Calu3 (cell line): Measurements from ENCODE around the gene TFRC. TPM values are rescaled to one million over a fixed set of nuclear protein-coding genes. Genes with fewer than 3 reads are reported as not detected.
"Not testable (repeated sequence)": the region's sequence is repeated elsewhere in the genome, so short reads cannot be mapped to it uniquely, and the experiment has no call there.

ENCODE experiments used
- BruUV-seq: library from RNA; stranded (reverse); fragments of 400-500 nt; replicated peaks from 2 replicates; lab custom pipeline; 2021; lab: Mats Ljungman, UMichigan
- CTCF ChIA-PET: fragments of 300-600 bp; sonication (Branson Sonifier 250); formaldehyde crosslinking; loops from one replicate; lab custom pipeline; 2022; ENCODE audit warnings: antibody characterized with exemption; lab: Charles Lee
- DNase-seq: peaks from one replicate; pipeline ENCODE4 v3.0.0; 2022
- H3K27ac Mint-ChIP-seq: one replicate; pipeline ENCODE4 v1.8.0; 2022; ENCODE audit warnings: mixed read lengths; ENCODE audit not compliant: unreplicated experiment
- H3K27me3 Mint-ChIP-seq: one replicate; pipeline ENCODE4 v1.8.0; 2022; ENCODE audit warnings: mixed read lengths; ENCODE audit not compliant: unreplicated experiment
- H3K36me3 Mint-ChIP-seq: one replicate; pipeline ENCODE4 v1.8.0; 2022; ENCODE audit warnings: mild to moderate bottlenecking, moderate library complexity, mixed read lengths; ENCODE audit not compliant: insufficient read depth, unreplicated experiment
- H3K4me1 Mint-ChIP-seq: one replicate; pipeline ENCODE4 v1.8.0; 2022; ENCODE audit warnings: mild to moderate bottlenecking, low read depth, mixed read lengths; ENCODE audit not compliant: unreplicated experiment
- H3K4me3 Mint-ChIP-seq: one replicate; pipeline ENCODE4 v1.8.0; 2022; ENCODE audit warnings: mild to moderate bottlenecking, low read depth, moderate library complexity, mixed read lengths; ENCODE audit not compliant: unreplicated experiment
- H3K9me3 Mint-ChIP-seq: one replicate; pipeline ENCODE4 v1.8.0; 2022; ENCODE audit warnings: low read depth, mixed read lengths; ENCODE audit not compliant: unreplicated experiment
- CTCF ChIP-seq: fragments of 200-600 bp; IDR thresholded peaks from one replicate; pipeline ENCODE4 v1.8.0; 2022; ENCODE audit warnings: antibody characterized with exemption; ENCODE audit not compliant: unreplicated experiment
- intact Hi-C: fragments of 100-400 bp; cut with micrococcal nuclease; formaldehyde crosslinking; loops from one replicate; pipeline ENCODE4 v1.10.0; 2022; ENCODE audit not compliant: unreplicated experiment
- total RNA-seq: library from RNA; stranded (reverse); gene quantifications from 2 replicates; pipeline ENCODE4 v1.2.3, GENCODE V29; 2022

Gene TFRC
- total RNA-seq, 1 experiment from 2014 or later, result 457 TPM

- no peak for DNase-seq
- no peak overlapping the region for H3K4me3 Mint-ChIP-seq
Observed at GRCh38 chr3:196117809-196118208, 35.9 kb upstream of the TFRC start.

GRCh38 chr3:196115678-196116083 is 33.8 kb upstream of the TFRC start:
- no peaks in the 10 kb centered on the region for H3K36me3 Mint-ChIP-seq
- H3K4me3 Mint-ChIP-seq, result no peak overlapping the region
- CTCF ChIA-PET, result no interaction called here
- no peak overlapping the region for H3K27ac Mint-ChIP-seq
- intact Hi-C loops, result no loop called here
- TF ChIP-seq CTCF, result no peak
- no peaks in the 10 kb centered on the region for H3K9me3 Mint-ChIP-seq
- no peak for DNase-seq
- BruUV-seq, result no TSS peak
- no peaks in the 10 kb centered on the region for H3K27me3 Mint-ChIP-seq
- no peaks in the 10 kb centered on the region for H3K4me1 Mint-ChIP-seq

More at GRCh38 chr3:196117809-196118208, 35.9 kb upstream of the TFRC start:
- no peaks in the 10 kb centered on the region for H3K9me3 Mint-ChIP-seq
- CTCF ChIA-PET, result no interaction called here
- no peaks in the 10 kb centered on the region for H3K27me3 Mint-ChIP-seq
- no TSS peak for BruUV-seq
- no peak for TF ChIP-seq CTCF
- H3K36me3 Mint-ChIP-seq, result no peaks in the 10 kb centered on the region
- no peaks in the 10 kb centered on the region for H3K4me1 Mint-ChIP-seq
- intact Hi-C loops, result no loop called here
- H3K27ac Mint-ChIP-seq, result no peak overlapping the region

DNA sequence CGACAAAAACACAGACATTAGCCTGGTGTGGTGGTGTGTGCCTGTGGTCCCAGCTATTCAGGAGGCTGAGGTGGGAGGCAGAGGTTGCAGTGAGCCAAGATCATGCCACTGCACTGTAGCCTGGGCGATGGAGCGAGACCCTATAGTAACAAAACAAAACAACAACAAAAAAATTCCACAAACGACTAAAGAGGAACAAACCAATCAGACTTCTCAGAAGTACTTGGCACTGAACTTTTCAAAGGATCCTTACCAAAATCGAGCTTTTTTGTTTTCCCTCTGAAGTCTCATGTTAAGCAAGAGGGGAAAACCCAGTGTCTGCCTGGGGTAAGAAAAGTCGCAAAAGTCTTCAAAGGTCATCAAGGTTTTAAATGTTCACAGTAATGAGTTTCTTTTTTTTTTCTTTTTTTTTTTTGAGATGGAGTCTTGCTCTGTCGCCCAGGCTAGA is 30.1 kb upstream of the TFRC start:
- intact Hi-C loops, result no loop called here
- Mint-ChIP-seq H3K36me3 (no peaks in the 10 kb centered on the region), H3K4me1 (no peaks in the 10 kb centered on the region), H3K27ac (no peak overlapping the region), H3K9me3 (no peaks in the 10 kb centered on the region), H3K4me3 (no peak overlapping the region), H3K27me3 (no peaks in the 10 kb centered on the region)
- TF ChIP-seq CTCF, result no peak
- CTCF ChIA-PET, result interaction anchor here (0.7 kb wide), 1 partner anchor 35 kb away, joined by 3 read pairs; no protein-coding TSS in a partner anchor
- no TSS peak for BruUV-seq
- DNase-seq, result no peak

DNA sequence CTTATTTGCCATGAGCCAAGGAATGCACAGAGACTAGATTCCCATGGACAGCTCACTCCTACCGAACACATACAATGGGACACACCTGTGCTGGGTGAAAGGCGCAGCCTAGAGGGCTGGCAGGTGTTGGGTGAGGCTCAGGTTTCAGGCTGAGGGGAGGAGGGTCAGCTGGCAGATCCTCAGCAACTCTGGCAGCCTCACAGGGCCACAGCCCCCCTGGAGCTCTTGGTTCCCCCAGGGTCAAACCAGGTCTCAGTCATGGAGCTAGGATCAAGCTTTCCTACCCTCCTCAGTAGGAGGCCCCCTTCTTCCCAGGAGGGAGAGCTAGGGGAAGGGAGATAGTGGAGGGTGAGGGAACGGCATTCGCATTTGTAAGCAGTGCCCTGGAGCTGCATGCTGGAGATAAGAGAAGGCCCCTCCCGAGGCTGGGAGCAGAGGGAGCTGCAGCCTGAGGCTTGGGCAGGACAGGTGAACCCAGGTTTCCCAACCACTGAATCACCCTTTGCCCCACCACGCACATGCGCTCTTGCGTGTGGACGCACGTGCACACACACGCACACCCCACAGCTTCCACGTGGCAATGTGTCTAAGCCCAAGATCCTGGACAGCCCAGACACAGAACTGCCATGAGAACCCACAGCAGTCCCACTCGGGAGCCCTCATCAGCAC is 26.3 kb upstream of the TFRC start:
- Mint-ChIP-seq H3K4me3 (no peak overlapping the region), H3K9me3 (no peaks in the 10 kb centered on the region), H3K27me3 (no peaks in the 10 kb centered on the region), H3K27ac (no peak overlapping the region), H3K36me3 (no peaks in the 10 kb centered on the region), H3K4me1 (no peaks in the 10 kb centered on the region)
- no peak for TF ChIP-seq CTCF
- intact Hi-C loops, result no loop called here
- no TSS peak for BruUV-seq
- no peak for DNase-seq
- CTCF ChIA-PET, result interaction anchor here (0.6 kb wide), 1 partner anchor 495 kb away, joined by 7 read pairs; no protein-coding TSS in a partner anchor

- BruUV-seq, H3K36me3 Mint-ChIP-seq, H3K4me3 Mint-ChIP-seq, H3K27me3 Mint-ChIP-seq, DNase-seq, H3K27ac Mint-ChIP-seq, H3K9me3 Mint-ChIP-seq, H3K4me1 Mint-ChIP-seq, intact Hi-C loops, CTCF ChIA-PET: not testable (repeated sequence)
Observed at GRCh38 chr3:196104707-196105106, 22.8 kb upstream of the TFRC start.

- H3K4me1 Mint-ChIP-seq, intact Hi-C loops, CTCF ChIA-PET, H3K9me3 Mint-ChIP-seq, H3K36me3 Mint-ChIP-seq, DNase-seq, H3K27ac Mint-ChIP-seq, H3K4me3 Mint-ChIP-seq, BruUV-seq: not testable (repeated sequence)
- peaks cover 28% of the 10 kb centered on the region for H3K27me3 Mint-ChIP-seq
Observed at GRCh38 chr3:196098365-196098980, 16.6 kb upstream of the TFRC start.
